RWPE2 (cell line): ENCODE measurements around the gene USF3.

Experiments used
- ATAC-seq: fragments of 200-7000 bp; cut with Tn5 transposase; 3 replicates; pipeline ENCODE4 v1.9.1; 2021; ENCODE audit warnings: low read depth
- DNase-seq: peaks from one replicate; pipeline ENCODE4 v3.0.0-alpha.2; 2020; ENCODE audit warnings: low spot score
- H3K27ac ChIP-seq: fragments of 450-650 bp; 2 replicates; pipeline ENCODE4 v1.5.1; 2017; ENCODE audit warnings: mild to moderate bottlenecking; ENCODE audit not compliant: poor library complexity, severe bottlenecking
- H3K27me3 ChIP-seq: fragments of 250-450 bp; sonication (Bioruptor Pico); 2 replicates; pipeline ENCODE4 v1.5.1; 2021; ENCODE audit warnings: mild to moderate bottlenecking, moderate library complexity; ENCODE audit not compliant: insufficient read depth, poor library complexity, severe bottlenecking
- H3K36me3 ChIP-seq: fragments of 250-450 bp; sonication (Bioruptor Pico); 2 replicates; pipeline ENCODE4 v1.5.1; 2020; ENCODE audit warnings: low read depth, mild to moderate bottlenecking, moderate library complexity
- H3K4me1 ChIP-seq: fragments of 250-450 bp; sonication (Bioruptor Pico); 2 replicates; pipeline ENCODE4 v1.5.1; 2021; ENCODE audit warnings: mild to moderate bottlenecking, moderate library complexity; ENCODE audit not compliant: insufficient read depth, poor library complexity, severe bottlenecking
- H3K4me3 ChIP-seq: fragments of 250-450 bp; sonication (Bioruptor Pico); 2 replicates; pipeline ENCODE4 v1.5.1; 2021; ENCODE audit warnings: mild to moderate bottlenecking, moderate library complexity; ENCODE audit not compliant: severe bottlenecking
- H3K9me3 ChIP-seq: fragments of 250-450 bp; sonication (Bioruptor Pico); 2 replicates; pipeline ENCODE4 v1.5.1; 2021; ENCODE audit warnings: mild to moderate bottlenecking, moderate library complexity; ENCODE audit not compliant: severe bottlenecking
- CTCF ChIP-seq: fragments of 450-650 bp; IDR thresholded peaks from one replicate; pipeline ENCODE4 v1.5.1; 2017; ENCODE audit warnings: mild to moderate bottlenecking, moderate library complexity; ENCODE audit not compliant: poor library complexity, severe bottlenecking

USF3 gene

GRCh38 chr3:113743006-113743630 is 46.7 kb upstream of the USF3 start:
- H3K4me1 ChIP-seq, result peaks cover 28% of the 10 kb centered on the region
- H3K27ac ChIP-seq, result no peak overlapping the region
- no peak for TF ChIP-seq CTCF
- ATAC-seq (no peak), DNase-seq (no peak)
- H3K27me3 ChIP-seq, result no peaks in the 10 kb centered on the region
- peaks cover 20% of the 10 kb centered on the region for H3K36me3 ChIP-seq
- no peaks in the 10 kb centered on the region for H3K9me3 ChIP-seq
- H3K4me3 ChIP-seq, result peak overlapping the region; percentile 5

GRCh38 chr3:113741620-113742019 is 45.2 kb upstream of the USF3 start:
- Histone ChIP-seq H3K4me1 (peaks cover 38% of the 10 kb centered on the region), H3K27me3 (no peaks in the 10 kb centered on the region), H3K4me3 (no peak overlapping the region), H3K9me3 (no peaks in the 10 kb centered on the region), H3K27ac (no peak overlapping the region), H3K36me3 (peaks cover 20% of the 10 kb centered on the region)
- DNase-seq (no peak), ATAC-seq (no peak)
- TF ChIP-seq CTCF, result no peak

GRCh38 chr3:113741086-113741485 is 44.6 kb upstream of the USF3 start:
- H3K27ac ChIP-seq, result no peak overlapping the region
- no peak overlapping the region for H3K4me3 ChIP-seq
- H3K4me1 ChIP-seq, result peaks cover 38% of the 10 kb centered on the region
- H3K27me3 ChIP-seq, result no peaks in the 10 kb centered on the region
- peaks cover 23% of the 10 kb centered on the region for H3K36me3 ChIP-seq
- no peak for TF ChIP-seq CTCF
- ATAC-seq (no peak), DNase-seq (no peak)
- no peaks in the 10 kb centered on the region for H3K9me3 ChIP-seq

- peak; percentile 50; the same call in 2 of the 3 replicates for ATAC-seq
- Histone ChIP-seq H3K27ac (no peak overlapping the region), H3K27me3 (no peaks in the 10 kb centered on the region), H3K9me3 (no peaks in the 10 kb centered on the region), H3K4me3 (no peak overlapping the region), H3K4me1 (peaks cover 15% of the 10 kb centered on the region), H3K36me3 (peaks cover 23% of the 10 kb centered on the region)
- DNase-seq, result no peak
- TF ChIP-seq CTCF, result peak; percentile 77
Measured at GRCh38 chr3:113736548-113737089, 40.2 kb upstream of the USF3 start.

- Histone ChIP-seq H3K4me1 (peaks cover under 1% of the 10 kb centered on the region), H3K4me3 (no peak overlapping the region), H3K36me3 (peaks cover 33% of the 10 kb centered on the region), H3K27ac (no peak overlapping the region), H3K9me3 (no peaks in the 10 kb centered on the region), H3K27me3 (no peaks in the 10 kb centered on the region)
- DNase-seq, result no peak
- TF ChIP-seq CTCF, result no peak
- ATAC-seq, result no peak
Measured at GRCh38 chr3:113731694-113732093, 35.3 kb upstream of the USF3 start.
